Neural cell (in vitro differentiated cells): ENCODE results near the gene SLC39A13. TPM values are rescaled to one million over a fixed set of nuclear protein-coding genes. Genes with fewer than 3 reads are reported as not detected.

Experiments used
- H2AFZ ChIP-seq: fragments of 200-600, 300-800 bp; sonication (generic), shearing (Covaris generic); 2 replicates; pipeline ENCODE4 v1.6.0; 2014; ENCODE audit warnings: low read depth, mild to moderate bottlenecking, antibody characterized with exemption, low read length, moderate library complexity
- H3F3A ChIP-seq: fragments of 200-600 bp; shearing (Covaris generic); 2 replicates; pipeline ENCODE4 v1.6.1; 2016; ENCODE audit warnings: mild to moderate bottlenecking, moderate library complexity, mixed read lengths, antibody characterized with exemption, low read length; ENCODE audit not compliant: insufficient read depth, poor library complexity, severe bottlenecking
- H3K27ac ChIP-seq: fragments of 200-600, 300-800 bp; sonication (generic), shearing (Covaris generic); 2 replicates; pipeline ENCODE4 v1.5.1; 2014; ENCODE audit warnings: mild to moderate bottlenecking, low read length, moderate library complexity
- H3K27me3 ChIP-seq: fragments of 300-800, 200-600 bp; sonication (generic), shearing (Covaris generic); 2 replicates; pipeline ENCODE4 v1.6.0; 2014; ENCODE audit warnings: mild to moderate bottlenecking, low read depth, low read length, moderate library complexity; ENCODE audit not compliant: insufficient read depth
- H3K36me3 ChIP-seq: fragments of 300-800, 200-600 bp; sonication (generic), shearing (Covaris generic); 2 replicates; pipeline ENCODE4 v1.5.1; 2014; ENCODE audit warnings: mild to moderate bottlenecking, antibody characterized with exemption, low read length, moderate library complexity; ENCODE audit not compliant: insufficient read depth
- H3K4me2 ChIP-seq: fragments of 300-800, 200-600 bp; sonication (generic), shearing (Covaris generic); 2 replicates; pipeline ENCODE4 v1.6.0; 2014; ENCODE audit warnings: mild to moderate bottlenecking, low read length
- H3K4me3 ChIP-seq: fragments of 300-800, 200-600 bp; sonication (generic), shearing (Covaris generic); 2 replicates; pipeline ENCODE4 v1.5.1; 2014; ENCODE audit warnings: mild to moderate bottlenecking, low read length, moderate library complexity
- H3K79me2 ChIP-seq: fragments of 200-600 bp; shearing (Covaris generic); replicated peaks from 2 replicates; pipeline ENCODE4 v1.6.0; 2014; ENCODE audit warnings: mild to moderate bottlenecking, low read length, moderate library complexity; ENCODE audit not compliant: insufficient read depth
- H3K9ac ChIP-seq: fragments of 300-800, 200-600 bp; sonication (generic), shearing (Covaris generic); 2 replicates; pipeline ENCODE4 v1.6.1; 2016; ENCODE audit warnings: mild to moderate bottlenecking, low read length, mixed read lengths
- H3K9me2 ChIP-seq: fragments of 200-600 bp; shearing (Covaris generic); 2 replicates; pipeline ENCODE4 v1.6.1; 2016; ENCODE audit warnings: mild to moderate bottlenecking, low read length, mixed read lengths; ENCODE audit not compliant: insufficient read depth
- H3K9me3 ChIP-seq: fragments of 200-600, 300-800 bp; sonication (generic), shearing (Covaris generic); 2 replicates; pipeline ENCODE4 v1.6.1; 2016; ENCODE audit warnings: mild to moderate bottlenecking, mixed run types, low read length, moderate library complexity, mixed read lengths
- H4K20me1 ChIP-seq: fragments of 200-600 bp; shearing (Covaris generic); 2 replicates; pipeline ENCODE4 v1.6.1; 2016; ENCODE audit warnings: mild to moderate bottlenecking, mixed run types; ENCODE audit not compliant: insufficient read depth
- CTCF ChIP-seq: fragments of 450-650 bp; IDR thresholded peaks from 2 replicates; pipeline ENCODE4 v1.5.1; 2014; ENCODE audit warnings: antibody characterized with exemption, mild to moderate bottlenecking, moderate library complexity; ENCODE audit not compliant: poor library complexity, severe bottlenecking
- EP300 ChIP-seq: fragments of 450-650 bp; conservative IDR thresholded peaks from 2 replicates; pipeline ENCODE4 v1.6.1; 2014; ENCODE audit warnings: antibody characterized with exemption, mild to moderate bottlenecking, moderate library complexity; ENCODE audit not compliant: poor library complexity, severe bottlenecking
- EZH2 ChIP-seq: fragments of 200-600, 300-800 bp; shearing (Covaris generic), sonication (generic); IDR thresholded peaks from 2 replicates; pipeline ENCODE4 v1.6.1; 2014; ENCODE audit warnings: antibody characterized with exemption, low read length, borderline replicate concordance, mild to moderate bottlenecking; ENCODE audit not compliant: insufficient read depth, poor library complexity, severe bottlenecking
- MXI1 ChIP-seq: fragments of 450-650 bp; conservative IDR thresholded peaks from 2 replicates; pipeline ENCODE4 v1.6.1; 2014; ENCODE audit warnings: antibody characterized with exemption, mild to moderate bottlenecking; ENCODE audit not compliant: poor library complexity, severe bottlenecking
- POLR2AphosphoS5 ChIP-seq: IDR thresholded peaks from 2 replicates; pipeline ENCODE4 v1.6.1; 2012
- RAD21 ChIP-seq: fragments of 450-650 bp; conservative IDR thresholded peaks from 2 replicates; pipeline ENCODE4 v1.6.1; 2014; ENCODE audit warnings: antibody characterized with exemption, mild to moderate bottlenecking, moderate library complexity
- REST ChIP-seq: IDR thresholded peaks from 2 replicates; pipeline ENCODE4 v1.6.1; 2012; ENCODE audit warnings: borderline replicate concordance
- SMC3 ChIP-seq: fragments of 450-650 bp; conservative IDR thresholded peaks from 2 replicates; pipeline ENCODE4 v1.6.1; 2014; ENCODE audit warnings: antibody characterized with exemption, mild to moderate bottlenecking, moderate library complexity; ENCODE audit not compliant: poor library complexity
- TAF1 ChIP-seq: IDR thresholded peaks from 2 replicates; pipeline ENCODE4 v1.6.1; 2012; ENCODE audit warnings: low read depth
- polyA plus RNA-seq: library from polyadenylated mRNA; depleted of rRNA; stranded (reverse); fragments of >200 nt; gene quantifications from 2 replicates; pipeline ENCODE4 v1.2.3, GENCODE V29; 2014

SLC39A13 gene
- polyA plus RNA-seq, 1 donor from 2014 or later: 48.0 TPM

DNA sequence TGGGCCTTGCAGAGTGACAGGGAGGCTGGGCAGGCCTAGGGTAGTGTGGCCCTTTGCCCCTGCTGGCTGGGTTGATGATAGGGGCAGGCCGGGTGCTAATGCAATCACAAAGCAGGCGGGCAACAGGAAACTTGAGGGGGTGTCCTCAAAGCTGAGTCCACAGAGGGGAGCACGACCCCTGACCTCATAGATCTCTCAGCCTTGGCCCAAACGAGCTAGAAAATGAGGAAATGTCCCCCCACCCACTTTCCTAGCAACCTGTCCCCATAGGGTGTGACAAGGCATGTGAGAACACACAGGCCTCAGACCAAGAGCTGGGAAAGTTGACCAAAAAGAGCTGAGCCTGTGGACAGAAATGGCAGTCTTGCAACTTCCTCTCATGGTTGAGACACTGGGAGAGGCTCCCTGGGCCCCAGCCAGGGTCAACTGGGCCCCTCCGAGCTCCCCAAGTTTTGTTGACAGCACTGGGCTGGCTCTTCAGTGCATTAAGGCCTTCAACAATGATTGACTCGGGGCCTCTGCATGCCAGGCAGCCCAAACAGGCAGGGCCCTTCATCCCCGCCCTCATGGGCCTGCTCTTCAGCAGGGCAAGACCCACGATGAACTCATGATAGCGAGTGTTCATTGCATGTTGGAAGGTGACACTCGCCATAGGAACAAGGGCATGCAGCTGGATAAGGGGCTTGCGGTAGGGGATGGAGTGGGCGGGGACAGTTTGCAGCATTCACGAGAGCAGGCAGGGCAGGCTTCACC lies 20.3 kb upstream of the SLC39A13 start:
- H4K20me1 ChIP-seq: no peaks in the 10 kb centered on the region
- no peak overlapping the region for H3K4me2 ChIP-seq
- H3K27me3 ChIP-seq: no peaks in the 10 kb centered on the region
- no peak overlapping the region for H2AFZ ChIP-seq
- no peaks in the 10 kb centered on the region for H3K79me2 ChIP-seq
- TF ChIP-seq EZH2: no peak
- no peak for TF ChIP-seq CTCF
- TF ChIP-seq EP300: no peak
- no peak for TF ChIP-seq SMC3
- no peak for TF ChIP-seq REST
- no peak for TF ChIP-seq TAF1
- TF ChIP-seq POLR2AphosphoS5: no peak
- TF ChIP-seq MXI1: no peak
- no peak for TF ChIP-seq RAD21
- H3K9ac ChIP-seq: no peak overlapping the region
- H3K9me2 ChIP-seq: no peaks in the 10 kb centered on the region
- H3F3A ChIP-seq: no peaks in the 10 kb centered on the region
- H3K9me3 ChIP-seq: no peaks in the 10 kb centered on the region
- H3K4me3 ChIP-seq: no peak overlapping the region
- H3K27ac ChIP-seq: no peak overlapping the region
- H3K36me3 ChIP-seq: no peaks in the 10 kb centered on the region

DNA sequence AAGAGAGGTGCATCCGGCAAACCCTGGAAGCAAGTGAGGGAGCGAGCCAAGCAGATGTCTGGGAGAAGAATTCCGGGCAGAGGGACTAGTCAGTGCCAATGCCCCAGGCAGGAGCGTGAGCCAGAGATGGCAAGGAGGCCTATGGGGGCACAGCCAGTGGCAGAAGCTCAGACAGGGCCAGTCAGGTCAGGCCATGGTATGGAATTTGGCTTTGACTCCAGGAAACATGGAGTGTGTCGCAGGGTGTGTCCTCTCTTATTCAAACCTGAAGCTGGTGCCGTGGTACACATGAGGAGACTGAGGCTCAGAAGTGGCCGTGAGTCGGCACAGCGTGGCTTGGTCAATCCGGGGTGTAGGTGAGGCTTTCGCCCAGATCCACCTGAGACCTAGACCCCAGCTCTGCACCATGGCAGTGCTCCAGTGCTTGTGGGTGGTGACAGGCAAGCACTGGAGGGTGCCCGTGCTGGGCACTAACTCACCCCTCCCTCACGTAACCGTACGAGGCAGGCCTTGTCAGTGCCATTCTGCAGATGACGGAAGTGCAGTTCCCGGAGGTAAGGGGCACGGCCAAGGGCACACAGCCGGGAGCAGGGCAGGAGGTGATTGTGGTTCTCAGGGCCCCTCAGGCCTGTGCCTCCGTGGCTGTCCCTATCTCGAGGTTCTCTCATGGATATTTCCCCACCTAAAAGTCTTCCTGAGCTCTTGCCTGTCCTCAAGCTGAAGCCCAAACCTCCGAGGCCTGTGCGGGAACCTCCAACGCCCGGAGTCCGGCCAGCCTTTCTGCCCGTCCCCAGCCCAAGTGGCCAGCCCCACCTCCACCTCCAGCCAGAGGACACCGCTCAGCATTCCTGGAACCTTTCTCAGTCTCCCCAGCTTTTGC lies 19.5 kb upstream of the SLC39A13 start:
- H3K79me2 ChIP-seq: no peaks in the 10 kb centered on the region
- no peaks in the 10 kb centered on the region for H3K9me2 ChIP-seq
- H3K9ac ChIP-seq: no peak overlapping the region
- TF ChIP-seq MXI1 (no peak), REST (no peak), RAD21 (no peak), TAF1 (no peak), EP300 (no peak), EZH2 (no peak), CTCF (no peak), SMC3 (no peak), POLR2AphosphoS5 (no peak)
- no peaks in the 10 kb centered on the region for H3F3A ChIP-seq
- no peak overlapping the region for H3K4me3 ChIP-seq
- no peaks in the 10 kb centered on the region for H4K20me1 ChIP-seq
- H3K36me3 ChIP-seq: no peaks in the 10 kb centered on the region
- no peaks in the 10 kb centered on the region for H3K27me3 ChIP-seq
- H2AFZ ChIP-seq: no peak overlapping the region
- H3K9me3 ChIP-seq: no peaks in the 10 kb centered on the region
- no peak overlapping the region for H3K27ac ChIP-seq
- H3K4me2 ChIP-seq: no peak overlapping the region
